Upper lobe of left lung (tissue), 6 donors: Measurements from ENCODE around the gene C1QTNF12. TPM values are rescaled to one million over a fixed set of nuclear protein-coding genes. Genes with fewer than 3 reads are reported as not detected.
A peak's percentile ranks its signal among the peaks of the same experiment; 100 is the strongest.

Experiments used
- ATAC-seq, 2 donors: fragments of 200-7000 bp; cut with Tn5 transposase; one replicate each; pipeline ENCODE4 v1.9.1; 2022; ENCODE audit warnings: mild to moderate bottlenecking in 2 of 2, moderate library complexity in 2 of 2; ENCODE audit not compliant: low FRiP score in 2 of 2
- DNase-seq, 2 donors: peaks; one replicate each; pipeline ENCODE4 v3.0.0-alpha.2; 2019 to 2020
- H3K27ac ChIP-seq, 4 donors: fragments of 200-600 bp; sonication (generic); one replicate each; pipeline ENCODE4 v1.5.1; 2016 to 2019
- H3K27me3 ChIP-seq, 4 donors: fragments of 200-600 bp; sonication (generic); one replicate each; pipeline ENCODE4 v1.5.1; 2017 to 2019
- H3K36me3 ChIP-seq, 4 donors: fragments of 200-600 bp; sonication (generic); one replicate each; pipeline ENCODE4 v1.5.1; 2016 to 2019
- H3K4me1 ChIP-seq, 4 donors: fragments of 200-600 bp; sonication (generic); one replicate each; pipeline ENCODE4 v1.5.1; 2018 to 2019
- H3K4me3 ChIP-seq, 4 donors: fragments of 200-600 bp; sonication (generic); one replicate each; pipeline ENCODE4 v1.5.1; 2017 to 2019; ENCODE audit warnings: mild to moderate bottlenecking in 2 of 4, moderate library complexity in 1 of 4
- H3K9me3 ChIP-seq, 4 donors: fragments of 200-600 bp; sonication (generic); one replicate each; pipeline ENCODE4 v1.5.1; 2018 to 2019
- EP300 ChIP-seq, 4 donors: sonication (generic); formaldehyde crosslinking; IDR thresholded peaks; one replicate each; pipeline ENCODE4 v1.5.1; 2017; ENCODE audit warnings: antibody characterized with exemption in 4 of 4, control low read depth in 2 of 4
- POLR2A ChIP-seq, 4 donors: fragments of 450-650 bp; IDR thresholded peaks; one replicate each; pipeline ENCODE4 v1.5.1; 2016 to 2017; ENCODE audit warnings: antibody characterized with exemption in 4 of 4, mild to moderate bottlenecking in 2 of 4
- POLR2AphosphoS5 ChIP-seq, 2 donors: sonication (generic); formaldehyde crosslinking; IDR thresholded peaks; one replicate each; pipeline ENCODE4 v1.5.1; 2017; ENCODE audit warnings: antibody characterized with exemption in 2 of 2
- WGBS, 2 donors: methylation state at CpG; one replicate each; pipeline ENCODE4 v1.1.5; 2017 to 2018; 5-methylcytosine and 5-hydroxymethylcytosine counted together
- total RNA-seq, 6 donors: library from RNA; depleted of rRNA in 4 of 6; stranded (reverse); fragments of >200 nt in 4 of 6; gene quantifications; one replicate each; pipeline versions ENCODE4 v1.1.0 to v1.2.1, GENCODE V29; 2016 to 2021
- TF ChIP-seq, protein P1 (sequence below), 6 experiments: fragments of 450-650 bp in 4 of 6; fragments of 200-600 bp in 2 of 6; sonication (generic) in 2 of 6; IDR thresholded peaks; one replicate each; pipeline ENCODE4 v1.5.1; 2016 to 2019; ENCODE audit warnings: antibody characterized with exemption in 6 of 6
- donor health status: DM: no; HTN: no; CAD: no; lungs with moderate emphysema.
- donor health status: DM: no; HTN: yes; CAD: no; lungs with severe emphysema.

The C1QTNF12 gene
- total RNA-seq, 6 donors from 2014 or later, result 1.9 to 6.3 (median 2.8) TPM; not detected in 2

DNA sequence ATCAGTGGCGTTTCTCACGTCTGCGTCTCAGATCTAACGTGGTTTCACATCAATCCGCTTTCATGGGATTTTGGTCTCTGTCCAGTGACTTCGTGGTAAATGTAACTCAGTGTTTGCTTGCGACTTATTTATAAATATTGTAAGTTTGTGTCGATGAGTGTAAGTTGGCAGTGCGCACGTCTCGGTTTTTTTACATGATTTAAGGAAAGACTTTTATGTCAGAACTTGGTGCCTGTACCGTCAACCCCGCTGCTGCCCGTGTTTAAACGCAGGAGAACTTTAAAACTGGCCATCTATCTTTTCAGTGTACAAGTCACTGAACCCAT lies 13.0 kb downstream of the C1QTNF12 start:
- 96 to 97% methylated on average over 15 of the region's 15 CpGs for WGBS, 2 donors
- Histone ChIP-seq H3K36me3 (peaks cover under 1 to 5% (median 3%) of the 10 kb centered on the region in 4 donors), H3K27me3 (peaks cover 0 to 13% (median 4%) of the 10 kb centered on the region in 4 donors), H3K27ac (no peak overlapping the region), H3K4me1 (peaks cover 32 to 68% (median 39%) of the 10 kb centered on the region in 4 donors), H3K9me3 (peaks cover 0 to 3% (median 0%) of the 10 kb centered on the region in 4 donors), H3K4me3 (no peak overlapping the region)
- TF ChIP-seq, protein P1, sequence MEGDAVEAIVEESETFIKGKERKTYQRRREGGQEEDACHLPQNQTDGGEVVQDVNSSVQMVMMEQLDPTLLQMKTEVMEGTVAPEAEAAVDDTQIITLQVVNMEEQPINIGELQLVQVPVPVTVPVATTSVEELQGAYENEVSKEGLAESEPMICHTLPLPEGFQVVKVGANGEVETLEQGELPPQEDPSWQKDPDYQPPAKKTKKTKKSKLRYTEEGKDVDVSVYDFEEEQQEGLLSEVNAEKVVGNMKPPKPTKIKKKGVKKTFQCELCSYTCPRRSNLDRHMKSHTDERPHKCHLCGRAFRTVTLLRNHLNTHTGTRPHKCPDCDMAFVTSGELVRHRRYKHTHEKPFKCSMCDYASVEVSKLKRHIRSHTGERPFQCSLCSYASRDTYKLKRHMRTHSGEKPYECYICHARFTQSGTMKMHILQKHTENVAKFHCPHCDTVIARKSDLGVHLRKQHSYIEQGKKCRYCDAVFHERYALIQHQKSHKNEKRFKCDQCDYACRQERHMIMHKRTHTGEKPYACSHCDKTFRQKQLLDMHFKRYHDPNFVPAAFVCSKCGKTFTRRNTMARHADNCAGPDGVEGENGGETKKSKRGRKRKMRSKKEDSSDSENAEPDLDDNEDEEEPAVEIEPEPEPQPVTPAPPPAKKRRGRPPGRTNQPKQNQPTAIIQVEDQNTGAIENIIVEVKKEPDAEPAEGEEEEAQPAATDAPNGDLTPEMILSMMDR (IDR thresholded peaks at IDR 0.05), result no peak
- TF ChIP-seq POLR2A (IDR thresholded peaks at IDR 0.05) (no peak), EP300 (IDR thresholded peaks at IDR 0.05) (no peak), POLR2AphosphoS5 (IDR thresholded peaks at IDR 0.05) (no peak)
- DNase-seq (no peak), ATAC-seq (no peak)

GRCh38 chr1:1232796-1233566 lies 13.5 kb downstream of the C1QTNF12 start:
- Histone ChIP-seq H3K27ac (no peak overlapping the region), H3K4me1 (peaks cover 32 to 63% (median 39%) of the 10 kb centered on the region in 4 donors)
- WGBS, 2 donors, result 80 to 87% methylated on average over 44 to 70 of the region's 98 CpGs

DNA sequence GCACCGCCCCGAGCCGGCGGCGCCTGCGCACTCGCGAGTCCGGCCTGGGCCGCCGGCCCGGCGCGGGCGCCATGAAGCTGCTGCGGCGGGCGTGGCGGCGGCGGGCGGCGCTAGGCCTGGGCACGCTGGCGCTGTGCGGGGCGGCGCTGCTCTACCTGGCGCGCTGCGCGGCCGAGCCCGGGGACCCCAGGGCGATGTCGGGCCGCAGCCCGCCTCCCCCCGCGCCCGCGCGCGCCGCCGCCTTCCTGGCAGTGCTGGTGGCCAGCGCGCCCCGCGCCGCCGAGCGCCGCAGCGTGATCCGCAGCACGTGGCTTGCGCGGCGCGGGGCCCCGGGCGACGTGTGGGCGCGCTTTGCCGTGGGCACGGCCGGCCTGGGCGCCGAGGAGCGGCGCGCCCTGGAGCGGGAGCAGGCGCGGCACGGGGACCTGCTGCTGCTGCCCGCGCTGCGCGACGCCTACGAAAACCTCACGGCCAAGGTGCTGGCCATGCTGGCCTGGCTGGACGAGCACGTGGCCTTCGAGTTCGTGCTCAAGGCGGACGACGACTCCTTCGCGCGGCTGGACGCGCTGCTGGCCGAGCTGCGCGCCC lies 14.2 kb downstream of the C1QTNF12 start, which contains the start of gene B3GALT6:
Gene B3GALT6, plus strand, starts transcription at position 30 of the 588 bp plus-strand sequence. Its CDS starts 42 bp downstream, at position 72.
- H3K36me3 ChIP-seq, result peaks cover 8 to 17% (median 15%) of the 10 kb centered on the region in 4 donors
- no peak for DNase-seq
- WGBS, 2 donors, result 13% methylated on average over 8 of the region's 100 CpGs; no CpG with 5 or more reads in 1 of the 2 donors
- peaks cover 0 to 3% (median 0%) of the 10 kb centered on the region in 4 donors for H3K9me3 ChIP-seq
- peak within 1 kb of the TSS; percentile 76 to 97 (median 86) for H3K4me3 ChIP-seq
- TF ChIP-seq POLR2A (IDR thresholded peaks at IDR 0.05) (no peak), POLR2AphosphoS5 (IDR thresholded peaks at IDR 0.05) (no peak), EP300 (IDR thresholded peaks at IDR 0.05) (no peak)
- TF ChIP-seq, protein P1 (IDR thresholded peaks at IDR 0.05), result peak in 3 of 6 experiments; percentile 10 to 29 (median 21)
- H3K27ac ChIP-seq, result peak within 1 kb of the TSS; percentile 81 to 96 (median 90)
- H3K27me3 ChIP-seq, result peaks cover 0 to 1% (median 0%) of the 10 kb centered on the region in 4 donors
- ATAC-seq, result no peak
- peaks cover 32 to 56% (median 34%) of the 10 kb centered on the region in 4 donors for H3K4me1 ChIP-seq

More at GRCh38 chr1:1232796-1233566, 13.5 kb downstream of the C1QTNF12 start:
- peaks cover 0 to 3% (median 0%) of the 10 kb centered on the region in 4 donors for H3K9me3 ChIP-seq
- ATAC-seq (no peak), DNase-seq (peak in 1 of 2 donors; percentile 89)
- peaks cover 6 to 10% (median 8%) of the 10 kb centered on the region in 4 donors for H3K36me3 ChIP-seq
- H3K27me3 ChIP-seq, result peaks cover 0 to 8% (median 2%) of the 10 kb centered on the region in 4 donors
- peak overlapping the region in 3 of 4 donors; percentile 49 to 97 (median 83) for H3K4me3 ChIP-seq
- TF ChIP-seq POLR2A (IDR thresholded peaks at IDR 0.05), result no peak
- no peak for TF ChIP-seq EP300 (IDR thresholded peaks at IDR 0.05)
- TF ChIP-seq, protein P1 (IDR thresholded peaks at IDR 0.05), result no peak
- no peak for TF ChIP-seq POLR2AphosphoS5 (IDR thresholded peaks at IDR 0.05)

DNA sequence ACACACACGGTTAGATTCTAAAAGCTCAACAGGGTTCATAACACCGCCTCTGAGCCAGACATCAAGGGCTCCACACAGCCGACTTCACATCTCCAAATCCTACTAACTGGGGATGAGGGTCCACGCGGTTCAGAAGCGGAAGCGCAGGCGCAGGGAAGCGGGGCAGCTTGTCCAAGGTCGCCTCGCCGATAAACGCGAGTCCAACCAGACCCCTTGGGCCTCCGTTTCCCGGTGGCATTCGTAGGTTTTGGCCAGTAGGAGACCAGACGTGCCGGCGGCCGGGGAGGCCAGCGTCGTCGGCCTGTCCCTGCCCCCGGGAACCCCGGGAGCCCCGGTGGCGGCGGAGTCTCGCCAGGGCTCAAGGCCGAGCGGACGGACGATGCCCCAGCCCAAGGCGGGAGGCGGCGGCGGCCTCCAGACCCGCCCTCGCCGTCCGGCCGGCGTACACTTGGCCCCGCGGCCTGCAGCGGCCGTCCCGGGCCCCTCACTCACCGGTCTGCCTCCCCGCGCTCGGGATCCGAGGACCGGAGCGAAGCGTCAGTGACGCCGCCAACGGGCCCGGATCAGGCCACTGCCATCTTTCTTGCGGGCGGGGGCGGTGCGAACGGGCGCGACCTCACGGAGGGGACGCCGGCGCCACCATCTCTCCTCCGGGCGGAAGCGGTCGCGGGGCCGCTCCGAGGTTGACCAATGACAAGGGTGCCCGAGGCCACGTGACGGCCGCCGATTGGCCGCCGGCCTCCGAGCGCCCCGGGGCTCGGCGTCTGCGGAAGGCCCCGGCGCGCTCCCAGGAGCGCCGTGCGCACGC lies 14.9 kb downstream of the C1QTNF12 start, which contains the start of gene SDF4:
Gene SDF4, minus strand, starts transcription at position 602 of the 808 bp plus-strand sequence. CDS start 3,229 bp downstream, outside the sequence.
- H3K36me3 ChIP-seq, result peaks cover 14 to 24% (median 22%) of the 10 kb centered on the region in 4 donors
- peak within 1 kb of the TSS; percentile 76 to 97 (median 86) for H3K4me3 ChIP-seq
- H3K27me3 ChIP-seq, result no peaks in the 10 kb centered on the region
- TF ChIP-seq POLR2AphosphoS5 (IDR thresholded peaks at IDR 0.05) (peak; percentile 73 to 85), POLR2A (IDR thresholded peaks at IDR 0.05) (peak in 3 of 4 donors; percentile 42 to 83 (median 53)), EP300 (IDR thresholded peaks at IDR 0.05) (no peak)
- TF ChIP-seq, protein P1 (IDR thresholded peaks at IDR 0.05), result peak in 2 of 6 experiments; percentile 7 to 22
- DNase-seq (peak; percentile 95 to 99), ATAC-seq (peak; percentile 94 to 97)
- WGBS, 2 donors, result 0 to 1% methylated on average over 3 to 25 of the region's 99 CpGs
- H3K9me3 ChIP-seq, result peaks cover 0 to 3% (median 0%) of the 10 kb centered on the region in 4 donors
- H3K4me1 ChIP-seq, result peaks cover 27 to 52% (median 32%) of the 10 kb centered on the region in 4 donors
- peak within 1 kb of the TSS; percentile 81 to 96 (median 90) for H3K27ac ChIP-seq
